ENCODE data around the gene RABL6. TPM values are rescaled to one million over a fixed set of nuclear protein-coding genes. Genes with fewer than 3 reads are reported as not detected.
A peak's percentile ranks its signal among the peaks of the same experiment; 100 is the strongest.
"Not testable (repeated sequence)": the region's sequence is repeated elsewhere in the genome, so short reads cannot be mapped to it uniquely, and the experiment has no call there.

The RABL6 gene
- total RNA-seq, 1 experiment from 2014 or later = 68.9 TPM

- TF ChIP-seq CTCF (IDR thresholded peaks at IDR 0.05; ENCODE audit: unreplicated experiment) = no peak
- DNase-seq = no peak
- Mint-ChIP-seq H3K9me3 (ENCODE audit: low read depth, unreplicated experiment) (no peaks in the 10 kb centered on the region), H3K27me3 (ENCODE audit: unreplicated experiment) (peaks cover 12% of the 10 kb centered on the region), H3K4me1 (ENCODE audit: low read depth, unreplicated experiment) (no peaks in the 10 kb centered on the region), H3K27ac (ENCODE audit: unreplicated experiment) (no peak overlapping the region), H3K4me3 (ENCODE audit: low read depth, unreplicated experiment) (peak overlapping the region; percentile 63), H3K36me3 (ENCODE audit: insufficient read depth, unreplicated experiment) (peaks cover 24% of the 10 kb centered on the region)
- CTCF ChIA-PET = interaction anchor here (0.9 to 1.0 kb wide), 2 partner anchors 8 to 193 kb away, joined by 3 to 5 read pairs; partner anchors contain the start of gene PAXX
- BruUV-seq (replicated peaks) = no TSS peak
- intact Hi-C loops (cut with micrococcal nuclease; ENCODE audit: unreplicated experiment) = no loop called here
These were observed 9.1 kb upstream of the RABL6 start for GRCh38 chr9:136798708-136799078.

GRCh38 chr9:136799079-136799853 lies 8.5 kb upstream of the RABL6 start:
- intact Hi-C loops (cut with micrococcal nuclease; ENCODE audit: unreplicated experiment) = no loop called here
- no peak for TF ChIP-seq CTCF (IDR thresholded peaks at IDR 0.05; ENCODE audit: unreplicated experiment)
- Mint-ChIP-seq H3K9me3 (ENCODE audit: low read depth, unreplicated experiment) (no peaks in the 10 kb centered on the region), H3K4me1 (ENCODE audit: low read depth, unreplicated experiment) (no peaks in the 10 kb centered on the region), H3K27ac (ENCODE audit: unreplicated experiment) (no peak overlapping the region), H3K4me3 (ENCODE audit: low read depth, unreplicated experiment) (peak overlapping the region; percentile 63), H3K27me3 (ENCODE audit: unreplicated experiment) (peaks cover 12% of the 10 kb centered on the region), H3K36me3 (ENCODE audit: insufficient read depth, unreplicated experiment) (peaks cover 26% of the 10 kb centered on the region)
- CTCF ChIA-PET = interaction anchor here (0.8 to 1.4 kb wide), 4 partner anchors 9 to 193 kb away, joined by 3 to 5 read pairs (median 4); partner anchors contain the start of genes AJM1 and PAXX
- no TSS peak for BruUV-seq (replicated peaks)
- peak; percentile 36 for DNase-seq

- H3K4me1 Mint-ChIP-seq (ENCODE audit: low read depth, unreplicated experiment) = no peaks in the 10 kb centered on the region
- H3K4me3 Mint-ChIP-seq (ENCODE audit: low read depth, unreplicated experiment) = peak overlapping the region; percentile 63
- H3K9me3 Mint-ChIP-seq (ENCODE audit: low read depth, unreplicated experiment) = no peaks in the 10 kb centered on the region
- H3K27me3 Mint-ChIP-seq (ENCODE audit: unreplicated experiment) = peaks cover 12% of the 10 kb centered on the region
- no TSS peak for BruUV-seq (replicated peaks)
- peaks cover 22% of the 10 kb centered on the region for H3K36me3 Mint-ChIP-seq (ENCODE audit: insufficient read depth, unreplicated experiment)
- no peak for TF ChIP-seq CTCF (IDR thresholded peaks at IDR 0.05; ENCODE audit: unreplicated experiment)
- peak; percentile 82 for DNase-seq
- no peak overlapping the region for H3K27ac Mint-ChIP-seq (ENCODE audit: unreplicated experiment)
- intact Hi-C loops (cut with micrococcal nuclease; ENCODE audit: unreplicated experiment) = no loop called here
- CTCF ChIA-PET = interaction anchor here (0.6 to 1.4 kb wide), 4 partner anchors 9 to 42 kb away, joined by 3 to 5 read pairs (median 4); partner anchors contain the start of gene AJM1
These were observed 7.7 kb upstream of the RABL6 start for GRCh38 chr9:136799854-136800657.

DNA sequence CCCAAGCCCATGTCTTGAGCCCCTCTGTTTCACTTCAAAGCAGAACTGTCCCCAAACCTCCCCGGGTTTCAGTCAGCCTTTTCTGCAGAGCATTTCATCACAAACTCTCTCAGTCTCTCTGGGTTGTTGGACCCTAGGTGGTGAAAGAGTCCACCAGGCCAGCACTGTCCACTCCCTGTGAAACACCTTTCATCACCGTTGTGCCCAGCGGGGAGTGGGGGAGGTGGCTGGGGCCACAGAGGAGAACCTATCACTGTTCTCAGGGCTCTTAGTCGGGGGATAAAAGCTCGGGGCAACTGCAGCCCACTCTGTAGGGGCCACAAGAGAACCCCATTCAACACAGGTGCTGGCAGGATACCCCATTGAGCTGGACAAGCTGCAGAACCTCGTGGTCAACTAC lies 5.4 kb upstream of the RABL6 start:
- H3K27me3 Mint-ChIP-seq (ENCODE audit: unreplicated experiment) = no peaks in the 10 kb centered on the region
- intact Hi-C loops (cut with micrococcal nuclease; ENCODE audit: unreplicated experiment) = no loop called here

GRCh38 chr9:136803009-136803550 lies 4.7 kb upstream of the RABL6 start:
- H3K27me3 Mint-ChIP-seq (ENCODE audit: unreplicated experiment); intact Hi-C loops (cut with micrococcal nuclease; ENCODE audit: unreplicated experiment); H3K4me1 Mint-ChIP-seq (ENCODE audit: low read depth, unreplicated experiment); BruUV-seq (replicated peaks); H3K4me3 Mint-ChIP-seq (ENCODE audit: low read depth, unreplicated experiment); H3K9me3 Mint-ChIP-seq (ENCODE audit: low read depth, unreplicated experiment); DNase-seq; H3K27ac Mint-ChIP-seq (ENCODE audit: unreplicated experiment); CTCF ChIA-PET: not testable (repeated sequence)
- H3K36me3 Mint-ChIP-seq (ENCODE audit: insufficient read depth, unreplicated experiment) = peaks cover 32% of the 10 kb centered on the region

More for the DNA sequence above, 5.4 kb upstream of the RABL6 start:
- TF ChIP-seq CTCF (IDR thresholded peaks at IDR 0.05; ENCODE audit: unreplicated experiment) = no peak
- DNase-seq = no peak
- no peak overlapping the region for H3K27ac Mint-ChIP-seq (ENCODE audit: unreplicated experiment)
- CTCF ChIA-PET = no interaction called here
- BruUV-seq (replicated peaks) = no TSS peak
- H3K4me3 Mint-ChIP-seq (ENCODE audit: low read depth, unreplicated experiment) = no peak overlapping the region
- no peaks in the 10 kb centered on the region for H3K4me1 Mint-ChIP-seq (ENCODE audit: low read depth, unreplicated experiment)
- peaks cover 28% of the 10 kb centered on the region for H3K36me3 Mint-ChIP-seq (ENCODE audit: insufficient read depth, unreplicated experiment)
- no peaks in the 10 kb centered on the region for H3K9me3 Mint-ChIP-seq (ENCODE audit: low read depth, unreplicated experiment)
